GM15510 (cell line): Measurements from ENCODE around the gene GTSE1.

Experiments used
- POLR2A ChIP-seq: IDR thresholded peaks from 3 replicates; pipeline ENCODE4 v1.6.1; 2011; ENCODE audit warnings: borderline replicate concordance; ENCODE audit not compliant: insufficient read length; ENCODE audit errors: extremely low read depth

GTSE1 gene

GRCh38 chr22:46357711-46358520 lies 61.2 kb downstream of the GTSE1 start:
- no peak for TF ChIP-seq POLR2A

- no peak for TF ChIP-seq POLR2A
Measured at GRCh38 chr22:46358766-46359165, 62.1 kb downstream of the GTSE1 start.

GRCh38 chr22:46359362-46359761 lies 62.7 kb downstream of the GTSE1 start:
- TF ChIP-seq POLR2A = no peak

GRCh38 chr22:46360097-46360496 lies 63.4 kb downstream of the GTSE1 start:
- TF ChIP-seq POLR2A = no peak

GRCh38 chr22:46360891-46361290 lies 64.2 kb downstream of the GTSE1 start:
- TF ChIP-seq POLR2A = no peak

- no peak for TF ChIP-seq POLR2A
Measured at GRCh38 chr22:46361826-46362202, 65.1 kb downstream of the GTSE1 start.

- TF ChIP-seq POLR2A = no peak
Measured at GRCh38 chr22:46362203-46362933, 65.7 kb downstream of the GTSE1 start.

- no peak for TF ChIP-seq POLR2A
Measured at GRCh38 chr22:46362934-46363515, 66.4 kb downstream of the GTSE1 start.

- TF ChIP-seq POLR2A = no peak
Measured at GRCh38 chr22:46363611-46364321, 67.1 kb downstream of the GTSE1 start.

GRCh38 chr22:46364341-46365165 lies 67.9 kb downstream of the GTSE1 start:
- TF ChIP-seq POLR2A = no peak

GRCh38 chr22:46365166-46365624 lies 68.5 kb downstream of the GTSE1 start:
- no peak for TF ChIP-seq POLR2A

- TF ChIP-seq POLR2A = no peak
Measured at GRCh38 chr22:46366327-46366731, 69.7 kb downstream of the GTSE1 start.

GRCh38 chr22:46366801-46367706 lies 70.4 kb downstream of the GTSE1 start:
- TF ChIP-seq POLR2A = no peak

GRCh38 chr22:46367707-46368191 lies 71.1 kb downstream of the GTSE1 start:
- TF ChIP-seq POLR2A = no peak

GRCh38 chr22:46368422-46368821 lies 71.8 kb downstream of the GTSE1 start:
- TF ChIP-seq POLR2A = no peak
